ENCODE measurements around the gene PLSCR4. TPM values are rescaled to one million over a fixed set of nuclear protein-coding genes. Genes with fewer than 3 reads are reported as not detected.

Gene PLSCR4
- polyA plus RNA-seq, 2 of the 4 experiments (the other 2 are of a cell fraction) = 8.3 to 17.2 TPM

DNA sequence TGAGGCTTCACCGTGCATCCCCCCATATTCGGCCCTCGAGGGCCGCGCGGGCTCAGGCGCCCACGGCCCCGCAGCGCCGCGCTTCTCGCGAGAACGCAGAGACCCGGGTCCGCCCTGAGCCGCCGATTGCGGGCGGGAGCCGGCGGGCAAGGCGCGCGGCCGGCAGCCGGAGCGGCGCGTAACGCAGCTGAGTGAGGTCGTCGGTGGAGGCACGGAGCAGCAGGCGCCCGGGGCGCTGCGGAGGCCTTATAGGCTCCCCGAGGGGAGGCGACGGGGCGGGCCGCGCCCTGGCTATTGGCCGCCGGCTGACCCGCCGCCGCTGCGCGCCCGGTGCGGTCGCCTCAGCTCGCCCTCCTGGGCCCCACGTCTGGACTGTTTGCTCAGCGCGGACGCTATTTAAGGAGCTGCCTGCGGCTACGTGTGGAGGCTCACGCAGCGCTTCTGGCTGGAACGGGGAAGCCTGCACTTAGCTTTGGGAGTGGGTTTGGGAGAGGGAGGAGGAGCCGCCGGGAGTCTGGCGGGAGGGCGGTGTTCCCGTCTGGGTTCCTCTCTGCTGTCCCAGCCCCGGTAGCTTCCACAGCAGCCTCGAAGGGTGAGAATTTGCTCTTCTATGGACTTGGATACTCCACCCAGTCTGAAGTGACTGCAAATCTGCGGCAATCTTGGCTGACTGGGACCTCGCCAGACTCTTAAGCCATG, 89.8 kb downstream of the PLSCR4 start, which contains the start of gene PLOD2 (continued):
- TF ChIP-seq ZFP36 (IDR thresholded peaks at IDR 0.05; ENCODE audit: borderline replicate concordance, partially characterized antibody) (no peak), CHD2 (IDR thresholded peaks at IDR 0.05; ENCODE audit: low read length, partially characterized antibody) (peak; percentile 95), PHF8 (IDR thresholded peaks at IDR 0.05; ENCODE audit: borderline replicate concordance, low read depth) (peak; percentile 42; the same call in 1 of the 2 replicates), HOXB5 (CRISPR knock-in tag; IDR thresholded peaks at IDR 0.05) (no peak), NFE2L2 (conservative IDR thresholded peaks at IDR 0.05; ENCODE audit: low read length) (no peak), EHF (CRISPR knock-in tag; IDR thresholded peaks at IDR 0.05) (no peak), MAZ (IDR thresholded peaks at IDR 0.05; ENCODE audit: borderline replicate concordance, low read depth, low read length) (no peak), CBX8 (IDR thresholded peaks at IDR 0.05) (no peak), EP300 (IDR thresholded peaks at IDR 0.05) (peak in 1 of 2 experiments; percentile 20; a peak in 1 of 5 replicates), FOSL2 (IDR thresholded peaks at IDR 0.05) (no peak), FOSL2 (CRISPR knock-in tag; IDR thresholded peaks at IDR 0.05) (no peak), TP53 (CRISPR knock-in tag; IDR thresholded peaks at IDR 0.05) (no peak), MAFK (IDR thresholded peaks at IDR 0.05; ENCODE audit: partially characterized antibody) (no peak), ZSCAN20 (CRISPR knock-in tag; IDR thresholded peaks at IDR 0.05) (no peak), ELK1 (IDR thresholded peaks at IDR 0.05; ENCODE audit: low read depth, low read length) (no peak), CBX2 (IDR thresholded peaks at IDR 0.05; ENCODE audit: borderline replicate concordance, low read depth) (no peak), ZNF302 (CRISPR knock-in tag; IDR thresholded peaks at IDR 0.05) (no peak), RNF2 (IDR thresholded peaks at IDR 0.05; ENCODE audit: borderline replicate concordance, low read depth) (no peak), GATA3 (IDR thresholded peaks at IDR 0.05; ENCODE audit: borderline replicate concordance) (no peak), FOXS1 (CRISPR knock-in tag; IDR thresholded peaks at IDR 0.05) (no peak), USF2 (IDR thresholded peaks at IDR 0.05) (no peak), CHD4 (IDR thresholded peaks at IDR 0.05; ENCODE audit: borderline replicate concordance) (no peak), PBX3 (IDR thresholded peaks at IDR 0.05) (0 out of 2 replicates have a peak, but pooled peaks have one; percentile 3)
- TF ChIP-seq, protein P1, sequence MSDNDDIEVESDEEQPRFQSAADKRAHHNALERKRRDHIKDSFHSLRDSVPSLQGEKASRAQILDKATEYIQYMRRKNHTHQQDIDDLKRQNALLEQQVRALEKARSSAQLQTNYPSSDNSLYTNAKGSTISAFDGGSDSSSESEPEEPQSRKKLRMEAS (IDR thresholded peaks at IDR 0.05) = no peak
- TF ChIP-seq, protein P2, sequence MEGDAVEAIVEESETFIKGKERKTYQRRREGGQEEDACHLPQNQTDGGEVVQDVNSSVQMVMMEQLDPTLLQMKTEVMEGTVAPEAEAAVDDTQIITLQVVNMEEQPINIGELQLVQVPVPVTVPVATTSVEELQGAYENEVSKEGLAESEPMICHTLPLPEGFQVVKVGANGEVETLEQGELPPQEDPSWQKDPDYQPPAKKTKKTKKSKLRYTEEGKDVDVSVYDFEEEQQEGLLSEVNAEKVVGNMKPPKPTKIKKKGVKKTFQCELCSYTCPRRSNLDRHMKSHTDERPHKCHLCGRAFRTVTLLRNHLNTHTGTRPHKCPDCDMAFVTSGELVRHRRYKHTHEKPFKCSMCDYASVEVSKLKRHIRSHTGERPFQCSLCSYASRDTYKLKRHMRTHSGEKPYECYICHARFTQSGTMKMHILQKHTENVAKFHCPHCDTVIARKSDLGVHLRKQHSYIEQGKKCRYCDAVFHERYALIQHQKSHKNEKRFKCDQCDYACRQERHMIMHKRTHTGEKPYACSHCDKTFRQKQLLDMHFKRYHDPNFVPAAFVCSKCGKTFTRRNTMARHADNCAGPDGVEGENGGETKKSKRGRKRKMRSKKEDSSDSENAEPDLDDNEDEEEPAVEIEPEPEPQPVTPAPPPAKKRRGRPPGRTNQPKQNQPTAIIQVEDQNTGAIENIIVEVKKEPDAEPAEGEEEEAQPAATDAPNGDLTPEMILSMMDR (IDR thresholded peaks at IDR 0.05) = no peak; the same call in 2 of the 3 replicates
- TF ChIP-seq, protein P3, sequence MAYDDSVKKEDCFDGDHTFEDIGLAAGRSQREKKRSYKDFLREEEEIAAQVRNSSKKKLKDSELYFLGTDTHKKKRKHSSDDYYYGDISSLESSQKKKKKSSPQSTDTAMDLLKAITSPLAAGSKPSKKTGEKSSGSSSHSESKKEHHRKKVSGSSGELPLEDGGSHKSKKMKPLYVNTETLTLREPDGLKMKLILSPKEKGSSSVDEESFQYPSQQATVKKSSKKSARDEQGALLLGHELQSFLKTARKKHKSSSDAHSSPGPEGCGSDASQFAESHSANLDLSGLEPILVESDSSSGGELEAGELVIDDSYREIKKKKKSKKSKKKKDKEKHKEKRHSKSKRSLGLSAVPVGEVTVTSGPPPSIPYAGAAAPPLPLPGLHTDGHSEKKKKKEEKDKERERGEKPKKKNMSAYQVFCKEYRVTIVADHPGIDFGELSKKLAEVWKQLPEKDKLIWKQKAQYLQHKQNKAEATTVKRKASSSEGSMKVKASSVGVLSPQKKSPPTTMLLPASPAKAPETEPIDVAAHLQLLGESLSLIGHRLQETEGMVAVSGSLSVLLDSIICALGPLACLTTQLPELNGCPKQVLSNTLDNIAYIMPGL (CRISPR knock-in tag; IDR thresholded peaks at IDR 0.05; ENCODE audit: borderline replicate concordance) = no peak

Measured in A549 (cell line).